NCI-H1694 (cell line): ENCODE results near the gene BLOC1S6.

Experiments
- DNase-seq: peaks from one replicate; lab custom pipeline; 2025; lab: John Stamatoyannopoulos, UW

The BLOC1S6 gene, protein sequence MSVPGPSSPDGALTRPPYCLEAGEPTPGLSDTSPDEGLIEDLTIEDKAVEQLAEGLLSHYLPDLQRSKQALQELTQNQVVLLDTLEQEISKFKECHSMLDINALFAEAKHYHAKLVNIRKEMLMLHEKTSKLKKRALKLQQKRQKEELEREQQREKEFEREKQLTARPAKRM

DNA sequence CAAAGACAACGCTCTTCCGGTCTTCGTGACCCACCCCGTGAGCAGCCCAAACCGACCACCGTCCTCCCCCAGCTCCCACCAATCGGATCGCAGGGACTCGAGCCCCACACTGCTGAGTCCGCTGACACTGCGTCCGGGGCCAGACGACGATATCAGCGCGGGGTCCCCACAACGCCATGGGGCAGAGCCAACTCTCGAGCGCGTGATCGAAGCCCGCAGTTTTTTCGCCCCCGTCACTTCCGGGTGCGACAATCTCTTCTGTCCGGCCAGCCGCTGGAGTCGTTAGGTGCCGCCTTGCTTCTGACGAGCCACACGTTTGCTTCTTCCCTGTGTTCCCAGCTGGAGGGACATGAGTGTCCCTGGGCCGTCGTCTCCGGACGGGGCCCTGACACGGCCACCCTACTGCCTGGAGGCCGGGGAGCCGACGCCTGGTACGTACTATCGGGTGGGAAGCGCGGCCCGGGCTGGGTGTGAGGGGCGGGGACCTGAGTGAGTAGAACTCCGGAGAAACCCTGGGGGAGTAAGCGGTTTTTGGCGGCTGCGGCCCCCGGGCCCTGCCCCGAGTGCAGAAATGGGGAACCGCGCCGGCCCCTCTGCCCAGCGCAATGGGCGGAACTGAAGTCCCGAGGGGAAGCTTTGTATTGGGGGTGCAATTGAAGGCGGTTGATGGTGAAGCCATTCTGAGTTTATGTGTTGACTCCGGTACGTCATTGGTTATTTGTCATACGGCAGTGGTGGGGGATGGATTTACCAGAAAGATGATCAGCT lies at the start of gene BLOC1S6:
Gene BLOC1S6 (plus strand): TSS at position 285 of the 768 bp plus-strand sequence. CDS start 65 bp downstream, at position 350.
- DNase-seq = peak; percentile 82

DNA sequence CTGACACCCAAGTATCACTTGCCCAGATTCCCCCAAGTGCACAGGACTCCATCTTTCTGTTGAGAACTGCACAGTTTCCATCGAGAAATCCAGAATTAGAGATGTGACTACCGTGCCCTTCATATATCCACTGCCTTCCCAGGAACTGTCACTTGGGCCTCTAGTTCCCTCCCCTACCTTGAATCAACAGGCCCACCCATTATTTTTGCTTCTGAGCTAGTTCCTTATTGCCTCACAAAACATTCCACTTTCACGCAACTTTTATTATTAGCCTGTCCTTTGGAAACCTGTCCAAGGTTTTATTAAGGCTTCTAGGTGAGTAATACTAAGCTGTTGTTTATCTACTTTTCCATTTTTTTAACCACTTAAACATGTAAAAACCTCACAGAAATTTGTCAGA lies 47.5 kb upstream of the BLOC1S6 start:
- no peak for DNase-seq

DNA sequence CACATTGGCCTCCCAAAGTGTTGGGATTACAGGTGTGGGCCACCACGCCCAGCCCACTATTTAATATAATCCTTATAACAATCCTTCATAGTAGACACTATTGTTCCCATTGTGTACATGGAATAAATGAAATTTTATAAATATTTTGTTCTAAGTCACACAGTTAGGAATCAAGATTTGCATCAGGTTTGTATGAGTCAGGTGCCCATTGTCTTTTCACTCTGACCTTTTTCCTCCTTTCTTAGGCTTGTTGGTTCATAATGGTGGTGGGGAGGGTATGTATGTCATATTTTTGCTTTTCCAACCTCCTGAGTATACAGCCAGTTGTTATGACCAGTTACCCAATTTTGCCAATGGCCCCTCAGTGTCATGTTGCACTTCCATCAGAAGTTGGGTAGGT lies 46.6 kb upstream of the BLOC1S6 start:
- no peak for DNase-seq

DNA sequence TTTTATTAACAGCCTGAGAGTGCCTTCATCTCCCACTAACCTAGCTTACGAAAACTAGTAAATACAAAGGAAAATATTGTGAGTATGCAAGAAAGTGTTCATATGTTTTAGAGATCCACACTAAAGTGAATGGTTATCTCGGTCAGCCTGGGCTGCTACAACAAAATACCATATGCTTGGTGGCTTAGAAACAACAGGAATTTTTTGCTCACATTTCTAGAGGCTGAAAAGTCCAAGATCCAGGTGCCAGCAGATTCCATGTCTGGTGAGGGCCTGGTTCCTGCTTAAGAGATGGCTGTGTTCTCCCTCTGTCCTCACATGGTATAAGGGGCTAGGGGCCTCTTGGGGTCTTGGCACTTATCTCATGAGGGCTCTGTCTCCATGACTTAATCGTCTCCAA lies 44.1 kb upstream of the BLOC1S6 start:
- no peak for DNase-seq

DNA sequence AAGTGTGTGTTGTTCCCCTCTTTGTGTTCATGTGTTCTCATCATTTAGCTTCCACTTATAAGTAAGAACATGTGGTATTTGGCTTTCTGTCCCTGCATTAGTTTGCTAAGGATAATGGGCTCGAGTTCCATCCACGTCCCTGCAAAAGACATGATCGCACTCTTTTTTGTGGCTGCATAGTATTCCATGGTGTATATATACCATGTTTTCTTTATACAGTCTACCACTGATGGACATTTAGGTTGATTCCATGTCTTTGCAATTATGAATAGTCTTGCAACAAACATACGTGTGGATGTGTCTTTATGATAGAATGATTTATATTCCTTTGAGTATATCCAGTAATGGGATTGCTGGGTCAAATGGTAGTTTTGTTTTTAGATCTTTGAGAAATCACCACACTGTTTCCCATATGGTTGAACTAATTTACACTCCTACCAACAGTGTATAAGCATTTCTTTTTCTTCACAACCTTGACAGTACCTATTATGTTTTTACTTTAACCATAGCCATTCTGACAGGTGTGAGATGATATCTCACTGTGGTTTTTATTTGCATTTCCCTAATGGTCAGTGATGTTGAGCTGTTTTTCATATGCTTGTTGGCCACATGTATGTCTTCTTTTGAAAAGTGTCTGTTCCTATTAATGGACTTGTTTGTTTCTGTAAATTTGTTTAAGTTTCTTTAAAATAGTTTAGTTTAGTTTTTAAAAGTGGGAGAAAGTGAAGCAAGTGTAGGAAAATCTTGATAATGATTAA lies 42.7 kb upstream of the BLOC1S6 start:
- no peak for DNase-seq

DNA sequence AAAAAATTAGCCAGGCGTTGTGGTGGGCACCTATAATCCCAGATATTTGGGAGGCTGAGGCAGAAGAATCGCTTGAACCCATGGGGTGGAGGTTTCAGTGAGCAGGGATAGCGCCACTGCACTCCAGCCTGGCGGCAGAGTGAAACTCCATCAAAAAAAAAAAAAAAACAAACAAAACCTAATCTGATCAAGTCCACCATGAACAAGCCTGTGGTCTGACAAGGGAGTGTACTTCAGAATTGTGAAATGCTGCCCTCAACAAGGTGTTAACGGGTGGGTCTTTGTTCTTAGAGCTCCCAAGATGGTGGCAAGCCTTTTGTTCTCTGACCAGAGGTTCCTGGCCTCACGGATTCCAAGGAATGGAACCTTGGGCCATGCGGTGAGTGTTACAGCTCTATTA lies 40.4 kb upstream of the BLOC1S6 start:
- no peak for DNase-seq

DNA sequence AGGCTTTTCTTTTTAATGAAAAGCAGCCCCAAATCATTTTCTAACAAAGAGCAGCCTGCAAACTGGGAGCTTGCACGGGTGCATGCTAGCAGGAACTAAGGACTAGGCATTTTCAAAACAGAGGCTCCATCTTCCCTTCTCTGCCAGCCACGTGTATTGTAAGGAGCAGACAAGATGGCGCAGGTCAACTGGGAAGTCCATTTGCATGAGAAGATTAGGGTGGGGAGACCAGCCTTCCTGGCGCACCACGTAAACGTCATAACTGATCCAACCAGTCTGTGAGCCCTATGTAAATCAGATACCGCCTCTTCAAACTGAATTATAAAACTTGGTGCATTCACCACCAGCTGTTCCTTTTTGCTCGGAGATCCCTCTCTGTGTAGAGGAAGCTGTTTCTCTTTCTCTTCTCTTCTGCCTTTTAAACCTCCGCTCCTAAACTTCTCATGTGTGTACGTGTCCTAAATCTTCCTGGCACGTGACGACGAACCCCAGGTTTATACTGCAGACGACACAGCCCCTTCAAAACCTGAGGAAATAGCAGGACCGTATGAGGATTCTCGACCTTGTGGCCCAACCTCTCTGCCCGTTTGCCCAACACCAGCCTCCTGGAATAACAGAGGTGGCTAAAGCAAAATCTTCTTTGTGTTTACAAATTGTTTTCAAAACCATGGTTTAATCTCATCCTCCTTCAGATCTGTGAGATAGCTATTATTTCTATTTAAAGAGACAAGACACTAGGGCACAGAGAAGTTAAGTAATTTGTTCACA lies 38.2 kb upstream of the BLOC1S6 start:
- DNase-seq = no peak

DNA sequence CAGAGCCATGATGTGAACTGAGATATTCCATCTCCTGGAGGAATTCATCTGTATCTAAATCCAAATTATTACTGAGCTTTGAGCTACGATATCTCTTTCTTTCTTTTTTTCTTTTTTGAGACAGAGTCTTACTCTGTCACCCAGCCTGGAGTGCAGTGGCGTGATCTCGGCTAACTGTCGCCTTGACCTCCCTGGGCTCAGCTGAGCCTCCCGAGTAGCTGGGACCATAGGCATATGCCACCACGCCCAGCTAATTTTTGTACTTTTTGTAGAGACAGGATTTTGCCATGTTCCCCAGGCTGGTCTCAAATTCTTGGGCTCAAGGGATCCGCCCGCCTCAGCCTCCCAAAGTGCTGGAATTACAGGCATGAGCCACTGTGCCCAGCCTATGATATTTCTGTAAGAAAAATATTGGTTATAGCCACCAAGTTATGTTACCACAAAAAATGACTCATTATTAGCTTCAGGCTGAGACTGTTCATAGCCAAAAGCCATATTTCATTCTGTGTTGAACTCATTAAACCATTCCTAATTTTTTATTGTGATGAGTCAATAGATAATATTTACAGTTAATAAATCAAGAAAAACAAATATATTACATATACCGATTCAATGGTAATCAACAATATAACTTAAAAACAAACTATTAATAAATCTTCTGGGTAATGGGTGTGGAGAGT lies 37.5 kb upstream of the BLOC1S6 start:
- DNase-seq = no peak

DNA sequence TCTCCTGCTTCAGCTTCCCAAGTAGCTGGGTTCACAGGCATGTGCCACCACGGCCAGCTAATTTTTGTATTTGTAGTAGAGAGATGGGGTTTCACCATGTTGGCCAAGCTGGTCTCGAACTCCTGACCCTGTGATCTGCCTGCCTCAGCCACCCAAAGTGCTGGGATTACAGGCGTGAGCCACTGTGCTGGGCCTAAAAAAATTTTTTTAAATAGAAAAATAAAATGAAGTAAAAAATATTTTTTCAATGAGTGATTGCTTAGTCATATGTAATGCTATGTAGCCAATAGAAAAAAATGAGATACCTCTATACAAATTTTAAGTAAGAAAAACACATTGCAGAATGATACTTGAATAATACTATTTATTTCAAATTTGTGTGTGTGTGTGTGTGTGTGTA lies 36.7 kb upstream of the BLOC1S6 start:
- no peak for DNase-seq

DNA sequence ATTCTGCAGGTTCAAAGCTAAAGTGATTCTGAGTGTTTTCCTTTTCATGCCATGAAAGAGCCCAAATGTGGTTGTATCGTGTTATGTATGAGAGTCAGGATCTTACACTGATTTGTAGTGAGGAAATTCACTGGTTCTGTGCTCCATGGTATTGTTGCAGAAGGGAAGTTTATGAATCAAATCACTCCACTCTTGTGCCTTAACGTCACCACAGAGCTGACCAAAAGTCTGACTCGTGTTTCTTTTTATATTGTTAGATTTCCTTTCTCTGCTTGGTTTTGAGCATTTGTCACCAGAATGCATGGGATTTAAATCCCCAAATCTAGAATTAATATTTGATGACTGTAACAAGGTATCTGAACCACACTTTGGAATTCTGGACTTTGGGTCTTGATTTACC lies 35.5 kb upstream of the BLOC1S6 start:
- no peak for DNase-seq

DNA sequence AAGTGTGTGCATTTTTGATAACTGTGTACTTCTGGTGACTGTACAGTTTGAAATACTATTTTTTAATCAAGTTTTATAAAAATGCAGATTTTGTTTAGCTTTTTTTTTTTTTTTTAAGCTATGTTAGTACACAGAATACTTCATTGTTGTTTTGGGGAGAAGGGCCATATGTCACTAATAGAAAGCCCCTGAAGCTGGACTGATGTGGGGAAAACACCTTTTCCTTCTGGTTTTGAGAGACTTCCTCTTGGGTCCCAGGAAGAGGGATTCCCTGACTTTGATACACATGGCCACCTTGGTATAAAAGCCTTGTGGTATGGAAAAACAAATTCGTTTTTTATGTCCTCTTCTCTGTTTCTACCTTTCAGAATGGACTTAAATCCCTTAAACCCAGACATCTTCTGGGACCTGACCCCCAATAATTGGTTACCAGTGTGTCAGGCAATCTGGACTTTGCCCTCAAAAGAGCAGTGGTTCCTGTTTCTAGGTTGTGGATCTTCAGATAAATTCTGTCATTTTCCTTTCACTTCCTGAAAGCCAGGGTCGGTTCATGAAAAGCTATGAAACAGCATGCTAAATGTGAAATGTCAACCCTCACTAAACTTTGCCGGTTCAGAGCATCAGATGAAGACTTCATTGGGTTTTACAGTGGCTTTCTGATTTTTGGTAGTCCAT lies 31.1 kb upstream of the BLOC1S6 start:
- DNase-seq = no peak

DNA sequence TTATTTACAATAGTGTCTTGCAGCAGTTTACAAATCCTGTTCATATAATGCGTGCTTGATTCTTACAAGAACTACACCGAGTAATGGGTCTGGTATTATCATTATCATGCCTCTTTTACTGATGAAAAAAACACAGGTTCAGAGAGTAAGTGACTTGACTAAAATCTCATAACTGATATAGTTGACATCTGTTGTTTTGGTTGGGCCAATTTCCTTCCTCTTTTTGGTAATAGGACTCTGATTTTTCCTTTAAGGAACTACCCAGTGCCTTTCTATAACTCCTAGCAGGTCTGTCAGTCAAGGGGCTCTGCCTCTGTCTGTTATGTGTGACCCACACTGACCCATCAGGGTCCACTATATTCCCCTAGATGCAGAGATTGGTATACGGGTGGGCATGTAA lies 14.6 kb upstream of the BLOC1S6 start:
- DNase-seq = no peak

DNA sequence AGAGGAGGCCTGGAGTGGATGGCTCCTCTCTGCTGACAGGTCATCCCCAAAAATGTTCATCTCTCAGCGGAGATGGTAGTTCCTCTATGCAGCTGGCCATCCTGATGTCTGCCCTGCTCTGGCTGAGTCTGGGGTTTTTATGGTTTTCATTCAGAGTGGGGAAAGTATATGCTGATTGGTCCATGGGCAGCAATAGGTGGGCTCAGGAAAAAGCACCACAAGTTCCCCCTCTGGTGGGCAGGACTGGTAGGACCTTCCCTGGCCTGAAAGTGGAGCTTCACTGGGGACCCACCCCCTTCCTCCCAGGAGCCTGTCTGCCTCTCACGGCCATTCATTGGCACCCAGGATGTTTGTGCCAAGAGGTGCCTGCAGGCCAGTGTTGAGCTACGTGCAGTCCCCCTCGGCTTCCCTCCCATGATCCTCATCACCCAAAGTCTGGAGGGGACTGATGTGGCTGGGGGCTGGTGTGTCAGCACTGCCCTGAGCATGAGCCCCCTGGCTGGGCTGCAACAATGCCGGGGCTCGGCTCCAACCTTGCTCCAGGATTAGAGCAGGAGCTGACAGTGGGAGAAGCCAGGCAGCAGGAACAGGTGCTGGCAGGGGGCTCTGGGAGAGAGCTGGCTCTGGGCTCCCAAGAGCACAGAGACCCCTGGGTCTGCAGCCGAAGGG lies 13.1 kb upstream of the BLOC1S6 start:
- DNase-seq = peak; percentile 12

DNA sequence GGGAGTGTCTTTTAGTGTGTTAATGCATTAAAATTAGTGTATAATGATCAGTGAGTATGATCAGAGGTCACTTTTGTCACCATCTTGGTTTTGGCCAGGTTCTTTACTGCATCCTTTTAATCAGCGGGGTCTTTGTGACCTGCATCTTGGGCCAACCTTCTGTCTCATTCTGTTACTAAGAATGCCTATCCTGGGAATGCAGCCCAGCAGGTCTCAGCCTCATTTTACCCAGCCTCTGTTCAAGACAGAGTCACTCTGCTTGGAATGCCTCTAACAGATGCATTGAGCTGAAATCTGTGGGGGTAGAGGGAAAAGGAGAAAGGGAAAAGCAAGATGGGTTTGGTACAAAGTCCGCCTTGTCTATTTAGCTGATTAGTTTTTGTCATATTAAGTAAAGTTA lies 5.3 kb upstream of the BLOC1S6 start:
- DNase-seq = no peak

DNA sequence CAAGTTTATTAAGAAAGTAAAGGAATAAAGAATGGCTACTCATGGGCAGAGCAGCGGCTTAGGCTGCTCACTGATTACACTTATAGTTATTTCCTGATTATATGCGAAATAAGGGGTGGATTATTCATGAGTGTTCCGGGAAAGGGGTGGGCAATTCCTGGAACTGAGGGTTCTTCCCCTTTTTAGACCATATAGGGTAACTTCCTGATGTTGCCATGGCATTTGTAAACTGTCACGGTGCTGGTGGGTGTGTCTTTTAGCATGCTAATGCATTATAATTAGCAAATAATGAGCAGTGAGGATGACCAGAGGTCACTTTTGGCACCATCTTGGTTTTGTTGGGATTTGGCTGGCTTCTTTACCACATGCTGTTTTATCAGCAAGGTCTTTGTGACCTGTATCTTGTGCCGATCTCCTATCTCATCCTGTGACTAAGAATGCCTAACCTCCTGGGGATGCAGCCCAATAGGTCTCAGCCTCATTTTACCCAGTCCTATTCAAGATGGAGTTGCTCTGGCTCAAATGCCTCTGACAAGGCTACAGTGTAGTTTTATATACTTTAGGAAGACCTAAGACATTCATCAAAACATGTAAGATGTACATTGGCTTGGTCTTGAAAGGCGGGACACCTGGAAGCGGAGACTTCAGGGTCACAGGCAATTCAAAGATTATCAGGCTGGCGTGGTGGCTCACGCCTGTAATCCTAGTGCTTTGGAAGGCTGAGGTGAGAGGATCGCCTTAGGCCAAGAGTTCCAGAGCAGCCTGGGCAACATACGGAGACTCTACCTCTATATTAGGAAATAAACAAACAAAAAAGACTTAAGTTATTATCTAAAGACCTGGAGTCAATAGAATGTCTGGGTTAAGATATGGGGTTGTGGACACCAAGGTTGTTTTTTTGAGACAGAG lies 3.2 kb upstream of the BLOC1S6 start:
- DNase-seq = no peak

DNA sequence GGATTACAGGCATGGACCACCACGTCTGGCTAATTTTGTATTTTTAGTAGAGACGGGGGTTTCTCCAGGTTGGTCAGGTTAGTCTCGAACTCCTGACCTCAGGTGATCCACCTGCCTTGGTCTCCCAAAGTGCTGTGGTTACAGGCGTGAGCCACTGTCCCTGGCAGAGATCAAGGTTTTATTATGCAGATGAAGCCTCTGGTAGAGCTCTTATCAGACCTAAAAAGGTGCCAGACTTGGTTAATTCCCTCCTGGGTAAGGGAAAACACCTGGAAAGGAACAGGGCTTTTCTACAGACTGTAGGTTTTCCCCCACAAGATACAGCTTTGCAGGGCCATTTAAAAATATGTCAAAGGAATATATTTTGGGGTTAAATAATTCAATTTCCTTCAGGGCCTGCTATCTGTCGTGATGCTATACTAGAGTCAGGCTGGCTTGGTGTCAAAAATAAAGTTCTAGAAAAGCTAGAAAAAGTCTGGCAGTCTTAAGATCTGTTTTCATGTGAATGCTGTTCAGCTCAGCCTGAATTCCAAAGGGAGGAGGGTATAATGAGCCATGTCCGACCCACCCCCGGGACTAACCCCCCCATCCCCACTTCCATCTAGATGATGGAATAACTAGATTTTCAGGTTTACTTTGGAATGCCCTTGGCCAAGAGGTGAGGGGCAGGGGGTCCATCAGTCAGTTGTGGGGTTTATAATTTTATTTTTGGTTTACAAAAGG lies 1.9 kb upstream of the BLOC1S6 start:
- DNase-seq = no peak

DNA sequence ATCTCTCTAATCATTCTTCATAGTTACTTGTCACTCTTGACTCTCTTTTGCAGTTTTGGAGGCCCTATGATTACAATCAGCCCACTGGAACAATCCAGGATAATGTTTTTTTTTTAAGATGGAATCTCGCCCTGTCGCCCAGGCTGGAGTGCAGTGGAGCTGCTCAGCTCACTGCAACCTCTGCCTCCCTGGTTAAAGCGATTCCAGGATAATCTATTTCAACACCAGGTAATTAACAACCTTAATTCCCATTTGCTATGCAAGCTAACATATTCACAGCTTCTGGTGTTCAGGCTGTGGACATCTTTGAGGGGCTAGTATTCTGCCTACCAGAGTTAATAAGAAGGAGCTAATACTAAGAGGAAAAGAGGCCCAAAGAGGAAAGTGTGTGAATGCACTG lies 1.1 kb upstream of the BLOC1S6 start:
- DNase-seq = no peak

DNA sequence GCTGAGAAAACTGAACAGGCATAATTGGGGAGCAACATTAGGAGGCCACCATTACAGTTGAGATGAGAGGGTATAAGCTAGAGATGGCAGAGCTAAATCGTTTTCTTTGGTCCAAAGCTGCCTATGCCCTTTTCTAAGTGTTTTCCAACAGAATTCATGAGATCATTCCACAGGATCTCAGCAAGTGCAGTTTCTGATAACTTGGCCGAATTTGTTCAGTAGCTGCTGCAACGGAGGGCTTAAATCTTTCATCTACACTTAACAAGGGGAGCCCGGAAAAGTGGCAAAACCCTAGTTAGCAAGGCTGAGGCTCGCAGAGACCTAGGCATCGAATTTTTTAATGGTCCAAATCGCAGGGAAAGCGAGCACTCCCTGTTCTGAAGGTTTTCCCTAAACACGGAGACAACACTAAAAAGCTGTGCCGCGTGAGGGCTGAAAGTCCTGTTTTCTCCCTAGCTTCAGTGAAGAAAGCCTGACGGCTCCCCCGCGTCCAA lies 531 bp upstream of the BLOC1S6 start:
- no peak for DNase-seq

DNA sequence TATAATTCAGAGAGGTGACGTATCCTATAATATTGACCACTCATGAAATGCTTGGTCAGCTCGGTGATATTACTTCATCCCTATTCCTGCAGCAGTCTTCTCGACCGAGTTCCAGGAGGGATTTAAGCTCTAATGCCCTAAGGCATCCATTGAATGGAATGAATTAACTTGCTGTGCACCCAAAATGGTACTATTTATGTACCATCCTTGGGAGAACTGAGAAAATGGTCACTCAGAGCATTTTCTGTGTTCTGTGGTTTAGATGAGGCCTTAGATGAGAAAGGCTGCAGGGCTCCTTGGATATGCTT lies 638 bp downstream of the BLOC1S6 start:
- DNase-seq = no peak
